NCI-H69 (cell line): ENCODE data around the gene SKAP2.

Experiments
- DNase-seq: peaks from one replicate; lab custom pipeline; 2025; lab: John Stamatoyannopoulos, UW

SKAP2 gene

GRCh38 chr7:26777385-26777784 is 87.0 kb downstream of the SKAP2 start:
- peak; percentile 79 for DNase-seq

GRCh38 chr7:26760501-26760900 is 103.9 kb downstream of the SKAP2 start:
- no peak for DNase-seq

GRCh38 chr7:26759108-26759507 is 105.3 kb downstream of the SKAP2 start:
- DNase-seq: no peak

GRCh38 chr7:26743205-26743604 is 121.2 kb downstream of the SKAP2 start:
- DNase-seq: peak; percentile 35

- no peak for DNase-seq
Measured at GRCh38 chr7:26735976-26736600, 128.3 kb downstream of the SKAP2 start.

- no peak for DNase-seq
Measured at GRCh38 chr7:26729150-26729775, 135.1 kb downstream of the SKAP2 start.

GRCh38 chr7:26726051-26726450 is 138.3 kb downstream of the SKAP2 start:
- no peak for DNase-seq

GRCh38 chr7:26724795-26725194 is 139.6 kb downstream of the SKAP2 start:
- DNase-seq: no peak

GRCh38 chr7:26723129-26723528 is 141.3 kb downstream of the SKAP2 start:
- DNase-seq: no peak

GRCh38 chr7:26721450-26721849 is 142.9 kb downstream of the SKAP2 start:
- DNase-seq: no peak

GRCh38 chr7:26718063-26718462 is 146.3 kb downstream of the SKAP2 start:
- DNase-seq: no peak

GRCh38 chr7:26714438-26714837 is 150.0 kb downstream of the SKAP2 start:
- no peak for DNase-seq

GRCh38 chr7:26714006-26714405 is 150.4 kb downstream of the SKAP2 start:
- no peak for DNase-seq

- no peak for DNase-seq
Measured at GRCh38 chr7:26709210-26709990, 155.0 kb downstream of the SKAP2 start.

GRCh38 chr7:26705567-26705966 is 158.8 kb downstream of the SKAP2 start:
- DNase-seq: peak; percentile 94

- DNase-seq: peak; percentile 54
Measured at GRCh38 chr7:26704786-26705185, 159.6 kb downstream of the SKAP2 start.

GRCh38 chr7:26704036-26704435 is 160.4 kb downstream of the SKAP2 start:
- peak; percentile 62 for DNase-seq

GRCh38 chr7:26700893-26701292 is 163.5 kb downstream of the SKAP2 start:
- peak; percentile 42 for DNase-seq

- peak; percentile 36 for DNase-seq
Measured at GRCh38 chr7:26700386-26700785, 164.0 kb downstream of the SKAP2 start.

- DNase-seq: no peak
Measured at GRCh38 chr7:26699766-26700165, 164.6 kb downstream of the SKAP2 start.

- DNase-seq: no peak
Measured at GRCh38 chr7:26698806-26699205, 165.6 kb downstream of the SKAP2 start.

- DNase-seq: peak; percentile 51
Measured at GRCh38 chr7:26698194-26698593, 166.2 kb downstream of the SKAP2 start.

- DNase-seq: peak; percentile 63
Measured at GRCh38 chr7:26696978-26697377, 167.4 kb downstream of the SKAP2 start.
